ENCODE data around the gene ATP10D. TPM values are rescaled to one million over a fixed set of nuclear protein-coding genes. Genes with fewer than 3 reads are reported as not detected.

Gene ATP10D
- total RNA-seq, 1 experiment from 2014 or later: 5.1 TPM

DNA sequence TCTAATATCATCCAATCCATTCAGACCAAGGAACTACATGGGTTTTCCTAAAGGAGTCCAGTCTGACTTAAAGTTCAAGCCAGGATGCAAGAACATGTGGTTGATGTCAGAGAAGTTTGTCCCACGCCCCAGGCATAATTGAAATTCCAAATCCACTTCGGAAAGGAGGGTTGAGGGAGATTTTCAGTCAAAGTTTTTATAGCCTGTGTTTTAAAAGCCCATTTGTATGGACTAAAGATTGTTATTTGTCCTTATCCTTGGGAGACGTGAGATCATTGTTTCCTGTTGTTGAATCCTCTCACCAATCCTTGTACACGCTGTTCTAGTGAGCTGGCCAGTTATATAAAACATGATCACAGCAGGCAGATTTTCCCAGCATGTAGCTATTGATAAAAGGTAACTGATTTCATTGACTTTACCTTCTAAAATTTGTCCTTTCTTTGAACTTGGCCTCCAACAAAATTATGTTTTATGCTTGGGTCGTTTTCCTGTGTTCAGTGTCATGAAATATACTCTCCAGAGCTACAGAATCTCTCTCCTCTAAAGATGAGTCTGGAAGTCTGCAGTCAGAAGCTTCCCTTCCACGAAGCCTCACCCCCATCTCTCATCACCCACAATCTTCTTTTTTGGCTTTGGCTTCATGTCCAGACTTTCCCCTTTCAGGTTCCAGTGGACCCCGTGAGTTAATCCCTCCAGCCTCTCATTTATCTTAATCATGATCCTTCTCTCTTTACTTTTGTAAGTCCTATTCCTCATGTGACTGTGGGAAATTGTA, 92.9 kb downstream of the ATP10D start:
- ChIA-PET CTCF (no interaction called here), RAD21 (ENCODE audit: low non-redundant PET in 1 of 2, low total read pairs in 2 of 2, uncharacterized antibody in 2 of 2, unreplicated experiment in 2 of 2) (no interaction called here), POLR2A (no interaction called here)

More for the DNA sequence above, 92.9 kb downstream of the ATP10D start:
- Histone ChIP-seq H3K79me2 (ENCODE audit: insufficient read depth, low read length) (no peaks in the 10 kb centered on the region), H4K20me1 (ENCODE audit: insufficient read depth) (no peaks in the 10 kb centered on the region), H3K9me2 (ENCODE audit: insufficient read depth) (no peaks in the 10 kb centered on the region), H3K27ac (ENCODE audit: low read depth, low read length) (no peak overlapping the region), H3K27me3 (ENCODE audit: insufficient read depth, low read length) (no peaks in the 10 kb centered on the region), H3K9ac (ENCODE audit: low read length) (no peak overlapping the region), H3K4me3 (replicated peaks in 1 of 2; ENCODE audit: low read depth in 1 of 2, low read length in 2 of 2) (no peak overlapping the region), H3K4me2 (ENCODE audit: low read length) (no peak overlapping the region), H3K4me1 (ENCODE audit: control insufficient read depth in 1 of 2, insufficient read depth in 2 of 2, low read length in 2 of 2) (no peaks in the 10 kb centered on the region), H3K36me3 (ENCODE audit: control insufficient read depth in 1 of 2, insufficient read depth in 2 of 2, low read length in 2 of 2) (no peaks in the 10 kb centered on the region), H2AFZ (ENCODE audit: low read depth, low read length, poor library complexity, severe bottlenecking) (no peak overlapping the region), H3K9me3 (ENCODE audit: control insufficient read depth in 1 of 2, insufficient read depth in 1 of 2, low read depth in 1 of 2, low read length in 2 of 2) (no peaks in the 10 kb centered on the region)
- no peak for TF ChIP-seq ELF1 (IDR thresholded peaks at IDR 0.05; ENCODE audit: borderline replicate concordance, low read depth)
- TF ChIP-seq CBX3 (IDR thresholded peaks at IDR 0.05; ENCODE audit: low read depth): no peak
- TF ChIP-seq, protein P1, sequence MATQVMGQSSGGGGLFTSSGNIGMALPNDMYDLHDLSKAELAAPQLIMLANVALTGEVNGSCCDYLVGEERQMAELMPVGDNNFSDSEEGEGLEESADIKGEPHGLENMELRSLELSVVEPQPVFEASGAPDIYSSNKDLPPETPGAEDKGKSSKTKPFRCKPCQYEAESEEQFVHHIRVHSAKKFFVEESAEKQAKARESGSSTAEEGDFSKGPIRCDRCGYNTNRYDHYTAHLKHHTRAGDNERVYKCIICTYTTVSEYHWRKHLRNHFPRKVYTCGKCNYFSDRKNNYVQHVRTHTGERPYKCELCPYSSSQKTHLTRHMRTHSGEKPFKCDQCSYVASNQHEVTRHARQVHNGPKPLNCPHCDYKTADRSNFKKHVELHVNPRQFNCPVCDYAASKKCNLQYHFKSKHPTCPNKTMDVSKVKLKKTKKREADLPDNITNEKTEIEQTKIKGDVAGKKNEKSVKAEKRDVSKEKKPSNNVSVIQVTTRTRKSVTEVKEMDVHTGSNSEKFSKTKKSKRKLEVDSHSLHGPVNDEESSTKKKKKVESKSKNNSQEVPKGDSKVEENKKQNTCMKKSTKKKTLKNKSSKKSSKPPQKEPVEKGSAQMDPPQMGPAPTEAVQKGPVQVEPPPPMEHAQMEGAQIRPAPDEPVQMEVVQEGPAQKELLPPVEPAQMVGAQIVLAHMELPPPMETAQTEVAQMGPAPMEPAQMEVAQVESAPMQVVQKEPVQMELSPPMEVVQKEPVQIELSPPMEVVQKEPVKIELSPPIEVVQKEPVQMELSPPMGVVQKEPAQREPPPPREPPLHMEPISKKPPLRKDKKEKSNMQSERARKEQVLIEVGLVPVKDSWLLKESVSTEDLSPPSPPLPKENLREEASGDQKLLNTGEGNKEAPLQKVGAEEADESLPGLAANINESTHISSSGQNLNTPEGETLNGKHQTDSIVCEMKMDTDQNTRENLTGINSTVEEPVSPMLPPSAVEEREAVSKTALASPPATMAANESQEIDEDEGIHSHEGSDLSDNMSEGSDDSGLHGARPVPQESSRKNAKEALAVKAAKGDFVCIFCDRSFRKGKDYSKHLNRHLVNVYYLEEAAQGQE (IDR thresholded peaks at IDR 0.05; ENCODE audit: low read depth): no peak
- TF ChIP-seq POLR2A (IDR thresholded peaks at IDR 0.05; ENCODE audit: borderline replicate concordance, extremely low read depth, insufficient read depth, insufficient read length): no peak
- no peak for TF ChIP-seq EZH2phosphoT487 (IDR thresholded peaks at IDR 0.05; ENCODE audit: borderline replicate concordance)
- TF ChIP-seq CEBPB (IDR thresholded peaks at IDR 0.05; ENCODE audit: low read depth): no peak
- no peak for TF ChIP-seq EZH2 (IDR thresholded peaks at IDR 0.05)
- TF ChIP-seq, protein P2, sequence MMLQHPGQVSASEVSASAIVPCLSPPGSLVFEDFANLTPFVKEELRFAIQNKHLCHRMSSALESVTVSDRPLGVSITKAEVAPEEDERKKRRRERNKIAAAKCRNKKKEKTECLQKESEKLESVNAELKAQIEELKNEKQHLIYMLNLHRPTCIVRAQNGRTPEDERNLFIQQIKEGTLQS (IDR thresholded peaks at IDR 0.05): no peak
- no peak for TF ChIP-seq SIN3A (IDR thresholded peaks at IDR 0.05; ENCODE audit: low read depth)
- no peak for TF ChIP-seq EGR1 (IDR thresholded peaks at IDR 0.05; ENCODE audit: low read depth)
- no peak for TF ChIP-seq POLR2AphosphoS5 (IDR thresholded peaks at IDR 0.05; ENCODE audit: low read depth, low read length)
- TF ChIP-seq ZNF274 (IDR thresholded peaks at IDR 0.05; ENCODE audit: low read depth, low read length): no peak
- TF ChIP-seq SRF (IDR thresholded peaks at IDR 0.05; ENCODE audit: low read depth): no peak
- TF ChIP-seq, protein P3, sequence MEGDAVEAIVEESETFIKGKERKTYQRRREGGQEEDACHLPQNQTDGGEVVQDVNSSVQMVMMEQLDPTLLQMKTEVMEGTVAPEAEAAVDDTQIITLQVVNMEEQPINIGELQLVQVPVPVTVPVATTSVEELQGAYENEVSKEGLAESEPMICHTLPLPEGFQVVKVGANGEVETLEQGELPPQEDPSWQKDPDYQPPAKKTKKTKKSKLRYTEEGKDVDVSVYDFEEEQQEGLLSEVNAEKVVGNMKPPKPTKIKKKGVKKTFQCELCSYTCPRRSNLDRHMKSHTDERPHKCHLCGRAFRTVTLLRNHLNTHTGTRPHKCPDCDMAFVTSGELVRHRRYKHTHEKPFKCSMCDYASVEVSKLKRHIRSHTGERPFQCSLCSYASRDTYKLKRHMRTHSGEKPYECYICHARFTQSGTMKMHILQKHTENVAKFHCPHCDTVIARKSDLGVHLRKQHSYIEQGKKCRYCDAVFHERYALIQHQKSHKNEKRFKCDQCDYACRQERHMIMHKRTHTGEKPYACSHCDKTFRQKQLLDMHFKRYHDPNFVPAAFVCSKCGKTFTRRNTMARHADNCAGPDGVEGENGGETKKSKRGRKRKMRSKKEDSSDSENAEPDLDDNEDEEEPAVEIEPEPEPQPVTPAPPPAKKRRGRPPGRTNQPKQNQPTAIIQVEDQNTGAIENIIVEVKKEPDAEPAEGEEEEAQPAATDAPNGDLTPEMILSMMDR (IDR thresholded peaks at IDR 0.05 in 2 of 3, conservative IDR thresholded peaks at IDR 0.05 in 1 of 3; ENCODE audit: borderline replicate concordance in 1 of 3, insufficient read depth in 1 of 3, low read depth in 2 of 3, low read length in 2 of 3): no peak
- no peak for TF ChIP-seq ZFX (IDR thresholded peaks at IDR 0.05)
- TF ChIP-seq, protein P4, sequence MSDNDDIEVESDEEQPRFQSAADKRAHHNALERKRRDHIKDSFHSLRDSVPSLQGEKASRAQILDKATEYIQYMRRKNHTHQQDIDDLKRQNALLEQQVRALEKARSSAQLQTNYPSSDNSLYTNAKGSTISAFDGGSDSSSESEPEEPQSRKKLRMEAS (IDR thresholded peaks at IDR 0.05): no peak
- no peak for TF ChIP-seq FOSL1 (IDR thresholded peaks at IDR 0.05; ENCODE audit: low read depth)
- intact Hi-C loops (cut with micrococcal nuclease): no loop called here
- BruUV-seq (replicated peaks): no TSS peak
- no peak for DNase-seq (ENCODE audit: low read depth, low spot score)
- no peak for ATAC-seq

All from HCT116 (cell line).